AG08395 (cell line): ENCODE results near the gene RASSF8.

Source experiments
- DNase-seq: peaks from one replicate; pipeline ENCODE4 v3.0.0; 2012; ENCODE audit warnings: mixed read lengths, low spot score

Gene RASSF8

DNA sequence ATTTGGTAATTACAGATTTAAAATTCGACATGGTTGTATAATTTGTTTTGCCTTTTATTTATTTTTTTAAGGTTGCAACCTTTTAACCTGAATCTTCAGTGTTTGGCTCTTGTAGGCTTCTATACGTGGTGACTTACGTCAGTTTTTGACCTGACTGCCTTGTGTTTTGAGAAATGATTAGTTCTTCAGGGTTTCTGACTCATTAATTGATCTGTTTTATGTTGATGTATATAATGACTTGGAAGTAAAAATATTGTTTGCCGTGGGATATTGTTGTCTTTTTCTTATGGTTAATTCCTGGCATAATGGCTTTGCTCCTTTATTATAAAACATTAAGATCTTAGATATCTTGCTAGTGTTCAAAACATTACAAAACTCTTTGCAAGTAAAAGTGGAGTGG lies 2.5 kb downstream of the RASSF8 start:
- no peak for DNase-seq

DNA sequence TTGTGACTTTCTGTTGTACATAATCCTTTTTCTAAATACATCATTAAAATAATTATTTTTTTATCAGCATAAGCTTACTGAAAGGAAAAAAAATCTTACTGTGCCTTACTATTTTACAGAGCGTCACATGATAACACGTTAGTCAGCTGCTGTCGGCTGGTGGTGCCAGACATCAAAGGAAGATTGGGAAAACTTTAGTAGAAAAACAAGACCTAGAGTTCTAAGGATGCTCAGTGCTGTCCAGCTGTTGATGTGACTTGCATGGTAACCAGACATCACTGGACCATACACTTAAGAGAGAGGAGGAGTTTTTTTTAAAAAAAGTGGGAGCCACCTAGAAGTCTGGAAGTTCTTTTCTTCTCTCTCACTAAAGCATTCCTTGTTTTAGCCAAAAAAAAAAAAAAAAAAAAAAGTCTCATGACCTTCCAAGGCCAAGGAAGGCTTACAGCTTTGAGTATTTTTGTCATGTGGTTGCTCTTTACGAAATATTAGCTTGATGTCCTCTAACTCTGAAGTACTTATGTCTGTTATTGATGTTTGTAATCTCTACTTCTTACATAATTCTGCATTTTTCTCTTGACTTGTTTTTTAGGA lies 4.5 kb downstream of the RASSF8 start:
- DNase-seq, result peak; percentile 14

DNA sequence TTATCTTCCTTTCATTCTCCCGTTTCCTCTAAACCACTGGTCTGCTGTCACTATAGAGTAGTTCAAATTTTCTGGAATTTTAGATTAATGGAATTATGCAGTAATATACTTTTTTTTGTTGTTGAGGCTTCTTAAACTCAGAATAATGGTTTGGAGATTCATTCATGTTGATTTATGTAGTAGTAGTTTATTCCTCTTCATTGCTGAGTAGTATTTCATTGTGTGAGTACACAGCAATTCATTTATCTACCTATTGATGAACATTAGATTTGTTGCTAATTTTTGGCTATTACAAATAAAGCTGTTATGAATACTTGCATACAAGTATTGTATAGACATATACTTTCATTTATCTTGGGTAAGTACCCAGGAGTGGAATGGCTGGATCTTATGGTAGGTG lies 7.2 kb downstream of the RASSF8 start:
- no peak for DNase-seq

DNA sequence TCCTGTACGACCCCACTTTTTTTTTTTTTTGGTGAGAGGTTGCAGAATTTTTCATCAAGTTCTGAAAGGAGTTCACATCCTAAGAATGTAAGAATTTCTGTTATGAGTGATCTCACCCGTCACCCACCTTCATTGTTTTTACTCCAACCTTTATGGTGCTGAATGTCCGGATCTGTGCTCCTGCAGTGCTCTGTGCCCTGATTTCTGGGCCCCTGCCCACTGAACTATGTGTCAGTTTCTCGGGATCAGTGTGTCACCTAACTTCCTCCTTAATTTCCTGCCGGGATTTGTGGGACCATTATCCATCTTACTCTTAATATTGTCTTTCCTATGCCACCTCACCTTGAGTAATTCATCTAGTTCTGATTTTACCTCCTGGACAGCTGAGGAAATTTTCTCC lies 11.6 kb downstream of the RASSF8 start:
- DNase-seq, result no peak

DNA sequence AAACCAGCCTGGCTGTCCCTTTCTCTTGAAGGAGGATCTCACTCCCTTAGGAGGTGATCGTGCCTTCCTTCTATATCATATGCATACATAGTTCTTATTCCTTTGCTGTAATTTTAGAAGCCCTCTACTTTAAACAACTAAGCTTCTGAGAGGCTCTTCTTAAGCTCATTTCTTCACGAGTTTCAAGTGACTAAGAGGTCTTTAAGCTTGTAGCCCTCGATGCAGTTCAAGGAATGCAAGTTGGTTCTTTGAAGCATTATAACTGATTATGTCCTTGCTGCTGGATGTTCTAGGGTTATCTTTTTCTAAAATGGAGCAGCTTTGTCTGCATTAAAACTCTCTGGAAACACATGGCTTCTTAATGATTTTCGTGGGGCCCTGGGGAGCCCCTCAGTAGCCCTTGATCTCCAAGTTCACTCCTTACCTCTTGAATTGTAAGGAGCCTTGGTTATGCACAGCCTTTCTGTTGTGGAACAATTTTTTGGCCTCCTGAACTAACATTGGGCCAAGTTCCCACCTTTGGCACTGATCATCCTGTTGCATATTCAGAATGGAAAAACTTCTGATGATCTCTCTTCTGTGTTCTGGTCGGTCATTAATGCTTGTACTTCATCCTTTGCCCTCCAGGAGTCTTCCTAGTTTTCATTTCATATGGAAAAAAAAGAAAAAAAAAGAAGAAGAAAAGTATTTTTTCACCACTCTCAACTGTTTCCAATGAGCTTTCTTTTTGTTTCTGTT lies 12.6 kb downstream of the RASSF8 start:
- DNase-seq, result no peak

DNA sequence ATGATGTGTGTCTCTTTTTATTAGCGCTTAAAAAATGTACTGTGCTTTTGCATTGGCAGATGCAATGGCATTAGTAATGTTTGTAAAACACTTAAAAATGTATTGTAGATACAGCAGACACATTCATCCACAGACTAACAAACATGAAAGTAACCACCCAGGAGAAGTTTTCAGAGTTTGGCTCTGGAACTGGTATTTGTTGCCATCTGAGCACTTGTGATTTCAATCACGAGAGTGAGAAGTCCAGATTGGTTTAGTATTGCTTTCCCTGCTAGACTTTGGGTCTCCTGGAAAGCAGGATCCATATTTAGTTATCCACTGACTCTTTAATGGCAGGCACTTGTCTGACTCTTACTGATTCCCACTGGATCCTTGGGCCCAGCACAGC lies 13.2 kb downstream of the RASSF8 start:
- DNase-seq, result no peak

DNA sequence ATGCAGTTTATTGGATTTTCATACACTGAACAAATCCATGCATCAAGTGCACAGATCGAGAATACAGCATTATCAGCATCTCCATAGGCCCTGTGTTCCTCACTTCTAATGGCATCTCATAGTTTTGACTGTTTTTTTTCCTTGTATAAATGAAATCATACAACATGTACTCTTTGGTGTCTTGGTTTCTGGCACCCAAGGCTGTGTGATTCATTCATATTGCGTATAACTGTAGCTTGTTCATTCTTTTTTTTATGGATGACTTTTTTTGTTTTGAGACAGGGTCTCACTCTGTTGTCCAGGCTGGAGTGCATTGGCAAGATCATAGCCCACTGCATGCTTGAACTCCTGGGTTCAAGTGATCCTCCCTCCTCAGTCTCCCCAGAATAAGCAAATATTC lies 14.3 kb downstream of the RASSF8 start:
- no peak for DNase-seq

DNA sequence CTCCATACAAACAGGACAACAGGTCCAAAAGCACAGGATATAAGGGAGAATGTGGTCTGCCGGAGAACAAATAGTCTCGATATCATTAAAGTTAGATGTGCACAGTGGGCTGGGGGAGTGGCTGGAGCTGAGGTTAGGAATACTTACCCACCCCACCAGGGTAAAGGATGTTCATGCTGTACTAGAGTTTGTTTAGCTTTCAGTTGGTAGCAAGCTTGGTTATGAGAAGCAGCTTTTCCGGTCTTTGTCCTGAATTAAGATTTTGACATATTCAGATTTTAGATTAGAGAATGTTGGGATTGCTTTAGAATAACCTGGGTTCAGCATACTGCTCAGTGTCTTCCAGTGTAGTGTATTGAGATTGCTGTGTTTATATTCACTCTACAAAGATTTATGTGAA lies 16.7 kb downstream of the RASSF8 start:
- no peak for DNase-seq

DNA sequence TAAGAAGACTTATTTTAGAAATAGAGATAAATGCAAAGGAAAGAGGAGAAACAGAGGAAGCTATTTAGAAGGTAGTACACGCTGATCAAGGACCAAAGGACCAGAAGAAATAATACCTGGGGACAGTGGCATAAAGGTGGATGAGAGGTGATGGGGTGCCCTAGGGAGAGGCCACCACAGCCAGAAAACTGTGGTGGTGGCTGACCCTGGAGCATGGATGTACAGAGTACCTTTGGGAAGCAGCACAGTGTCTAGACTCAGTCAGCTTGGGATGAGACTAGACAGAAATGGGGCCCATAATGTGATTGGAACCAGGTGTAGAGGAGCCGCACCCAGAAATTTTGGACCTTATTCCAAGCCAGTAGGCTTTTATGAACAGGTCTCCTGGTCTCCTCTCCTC lies 17.2 kb downstream of the RASSF8 start:
- DNase-seq, result no peak

DNA sequence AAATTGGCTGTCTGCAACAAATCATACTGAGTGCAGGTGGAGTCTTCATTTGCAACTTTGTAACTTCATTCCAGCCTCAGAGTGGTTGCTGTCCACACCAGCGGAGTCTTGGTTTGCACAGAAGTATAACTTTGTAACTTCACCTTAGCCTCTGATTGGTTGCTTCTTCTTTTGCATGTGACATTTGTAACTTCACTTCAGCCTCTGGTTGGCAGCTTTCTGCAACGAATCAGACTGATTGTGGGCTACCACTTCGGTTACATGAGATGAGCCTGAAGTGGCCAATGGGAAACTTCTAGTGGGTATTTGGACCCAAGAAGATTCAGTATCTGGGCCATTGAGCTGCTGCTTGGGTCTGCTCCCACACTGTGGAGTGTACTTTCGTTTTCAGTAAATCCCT lies 17.8 kb downstream of the RASSF8 start:
- DNase-seq, result no peak

DNA sequence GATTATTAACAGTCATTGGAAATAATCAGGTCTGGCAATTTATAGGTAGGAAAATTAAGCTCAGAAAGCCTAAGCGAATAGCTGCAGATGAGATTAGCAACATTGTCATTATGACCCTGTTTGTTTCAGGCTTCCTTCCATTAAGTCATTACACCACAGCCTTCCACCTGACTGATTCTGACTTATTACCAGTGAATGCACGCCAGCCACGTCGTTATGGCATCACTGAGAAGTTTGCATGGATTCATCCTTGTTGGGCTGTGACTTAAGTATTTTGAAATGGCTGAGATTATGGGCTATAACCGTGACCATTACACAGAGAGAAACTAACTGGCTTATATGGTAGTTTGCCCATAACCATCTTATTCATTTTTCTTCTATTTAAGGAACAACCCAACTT lies 18.6 kb downstream of the RASSF8 start:
- DNase-seq, result peak; percentile 61

DNA sequence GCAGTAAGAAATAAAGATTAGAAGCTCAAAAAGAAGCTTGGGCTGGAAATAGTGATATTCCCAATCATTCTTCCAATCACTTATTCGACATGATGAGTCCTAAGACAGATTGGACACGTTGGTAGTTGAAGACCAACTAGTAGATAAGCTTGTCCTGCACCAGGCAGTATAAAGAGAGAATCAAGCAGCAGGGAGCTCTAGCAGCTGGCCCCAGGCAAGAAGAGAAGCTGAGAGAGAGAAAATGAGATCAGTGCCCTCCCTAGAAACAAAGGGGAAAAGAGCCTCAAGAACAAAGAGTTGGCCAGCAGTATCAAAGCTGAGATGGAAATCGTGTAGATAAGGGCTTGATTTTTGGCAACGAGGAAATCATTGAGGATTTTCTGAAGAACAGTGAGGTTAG lies 20.6 kb downstream of the RASSF8 start:
- DNase-seq, result no peak

DNA sequence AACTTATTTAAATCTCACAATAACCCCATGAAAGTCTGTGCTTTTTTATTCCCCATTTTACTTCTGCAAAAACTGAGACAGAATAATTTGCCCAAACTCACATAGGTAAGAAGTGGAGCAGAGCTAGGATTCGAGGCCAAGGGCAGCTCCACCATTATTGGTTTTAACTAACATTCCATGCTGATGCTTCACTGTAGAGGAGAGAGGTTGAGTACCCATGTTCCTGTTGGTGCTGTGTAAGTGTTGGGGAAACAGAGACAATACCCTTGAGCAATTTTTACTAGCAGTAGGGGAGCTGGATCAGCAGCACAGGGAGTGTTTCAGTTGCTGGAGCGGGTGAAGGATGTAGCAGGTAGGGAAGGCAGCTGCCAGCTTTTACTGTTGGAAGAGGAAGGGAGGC lies 21.1 kb downstream of the RASSF8 start:
- peak; percentile 46 for DNase-seq

DNA sequence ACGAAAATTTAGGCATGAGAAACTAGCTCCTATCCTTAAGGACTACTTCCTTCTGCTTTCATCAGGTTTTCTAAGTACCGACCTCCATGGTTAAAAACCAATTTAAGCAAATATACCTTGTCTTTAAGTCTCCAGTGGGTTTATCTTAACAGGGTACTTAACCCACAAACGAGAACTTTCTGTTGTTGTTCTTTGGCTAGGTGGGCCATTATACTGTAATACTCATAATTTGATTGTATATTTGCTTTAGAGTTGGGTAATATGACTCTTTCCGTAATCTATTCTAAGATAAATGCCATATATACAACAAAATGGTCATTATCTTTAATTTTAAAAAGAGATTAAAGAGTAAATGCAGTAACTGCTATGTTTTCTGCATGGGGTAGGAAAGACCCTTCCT lies 21.6 kb downstream of the RASSF8 start:
- no peak for DNase-seq

DNA sequence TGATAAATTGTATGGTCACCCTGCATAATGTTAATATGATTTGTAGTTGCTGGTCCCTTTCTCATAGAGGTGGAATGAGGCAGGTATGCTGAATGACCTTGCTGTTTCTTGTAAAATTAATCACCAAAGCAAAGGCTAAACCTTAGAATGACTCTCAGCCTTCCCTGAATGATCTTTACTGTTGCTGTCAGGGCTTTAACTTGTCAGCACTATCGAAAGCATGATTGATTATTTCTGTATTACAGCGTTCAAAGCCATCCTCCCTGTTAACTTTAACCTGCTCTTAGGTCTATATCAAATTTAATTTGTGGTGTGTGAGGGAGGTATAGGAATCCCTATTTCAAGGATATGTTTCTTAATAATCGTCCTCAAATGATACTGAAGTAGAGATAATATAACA lies 23.1 kb downstream of the RASSF8 start:
- DNase-seq, result no peak

DNA sequence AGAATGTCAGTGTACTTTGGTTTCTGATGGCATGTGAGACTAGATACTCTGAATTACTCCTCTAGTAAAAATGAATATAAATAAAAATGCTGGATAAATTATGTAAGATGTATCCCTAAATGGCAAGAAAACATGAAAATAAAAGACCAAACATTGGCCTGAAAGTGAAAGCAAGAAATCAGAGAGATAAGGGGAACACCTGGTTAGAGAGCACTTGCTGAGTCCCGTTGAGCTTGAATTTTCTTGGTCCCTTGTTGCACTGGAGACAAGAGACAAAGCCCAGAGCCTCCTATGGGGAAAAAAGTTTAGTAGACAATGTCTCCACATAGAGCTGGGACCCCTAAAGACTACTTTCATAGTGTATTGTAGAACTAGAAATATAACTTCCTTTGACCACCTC lies 23.9 kb downstream of the RASSF8 start:
- no peak for DNase-seq

DNA sequence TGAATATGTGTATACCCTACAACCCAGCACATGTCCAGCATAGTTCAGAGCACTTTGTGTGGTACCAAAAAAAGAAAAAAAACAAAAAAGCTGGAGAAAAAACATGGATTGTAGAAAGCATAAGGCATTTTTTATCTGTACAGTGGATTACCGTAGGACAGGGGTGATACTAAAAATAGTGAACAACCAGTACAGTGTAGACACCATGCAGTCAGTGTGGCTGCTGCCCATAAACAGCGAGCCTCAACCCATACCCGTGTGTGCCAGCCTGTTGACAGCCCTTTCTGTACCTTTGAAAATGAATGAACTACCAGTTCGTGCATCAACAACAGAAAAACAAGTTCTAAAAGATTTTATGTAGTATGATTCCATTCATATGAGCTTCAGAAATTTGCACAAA lies 25.1 kb downstream of the RASSF8 start:
- no peak for DNase-seq

DNA sequence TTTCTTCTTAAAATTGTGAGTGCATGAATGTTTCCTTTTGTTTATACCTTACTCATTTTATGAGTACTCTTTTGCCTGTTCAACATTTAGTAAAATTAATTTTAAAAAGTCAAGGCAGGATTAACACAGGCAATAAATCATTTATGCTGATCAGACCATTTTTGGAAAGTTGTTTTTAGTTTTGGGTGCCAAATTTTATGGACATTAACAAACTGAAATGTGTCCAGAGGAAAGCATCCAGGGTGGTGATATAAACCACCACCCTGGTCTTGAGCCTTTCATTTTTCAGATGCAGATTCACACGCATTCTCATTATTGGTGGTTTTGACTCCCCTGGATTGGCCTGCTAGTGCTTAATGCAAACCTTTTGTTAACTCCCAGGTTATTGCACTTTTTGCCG lies 26.3 kb downstream of the RASSF8 start:
- DNase-seq, result no peak

DNA sequence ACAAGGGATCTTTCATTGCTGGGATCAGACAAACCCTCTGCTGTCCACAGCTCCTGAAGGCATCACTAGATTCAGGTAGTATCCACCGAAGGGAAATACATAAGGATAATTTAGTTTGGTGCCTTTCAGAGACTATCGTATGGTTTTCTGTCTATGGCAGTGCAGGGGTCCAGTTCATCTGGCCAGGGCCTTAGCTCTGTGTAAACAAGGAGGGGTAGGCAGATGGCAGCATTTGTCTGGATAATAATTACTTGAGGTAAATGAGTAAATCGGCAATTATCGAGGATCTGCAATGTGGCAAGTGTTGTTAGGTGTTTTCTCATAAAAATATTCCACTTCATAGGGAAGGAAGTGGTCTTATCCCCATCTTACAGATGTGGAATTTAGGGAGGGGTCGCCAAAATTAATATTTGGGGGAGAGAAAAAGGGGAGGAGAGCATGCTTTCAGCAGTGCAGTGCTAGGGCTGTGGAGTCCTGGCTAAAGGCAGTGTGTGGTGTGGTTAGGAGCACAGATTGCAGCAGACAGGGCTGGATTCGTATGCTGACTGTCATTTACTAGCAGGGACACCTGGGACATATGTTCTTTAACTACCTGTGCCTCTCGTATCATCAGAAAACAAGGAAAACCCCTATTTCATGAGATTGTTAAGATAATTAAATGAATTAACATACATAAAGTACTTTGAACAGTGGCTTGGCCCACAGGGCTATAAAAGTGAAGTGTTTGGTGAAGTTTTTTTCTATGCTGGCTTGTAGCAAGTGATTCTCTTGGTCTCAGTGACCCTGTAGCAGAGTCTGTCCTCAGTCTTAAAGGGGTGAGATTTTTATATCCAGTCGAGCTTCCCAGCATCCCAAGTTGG lies 27.1 kb downstream of the RASSF8 start:
- no peak for DNase-seq

DNA sequence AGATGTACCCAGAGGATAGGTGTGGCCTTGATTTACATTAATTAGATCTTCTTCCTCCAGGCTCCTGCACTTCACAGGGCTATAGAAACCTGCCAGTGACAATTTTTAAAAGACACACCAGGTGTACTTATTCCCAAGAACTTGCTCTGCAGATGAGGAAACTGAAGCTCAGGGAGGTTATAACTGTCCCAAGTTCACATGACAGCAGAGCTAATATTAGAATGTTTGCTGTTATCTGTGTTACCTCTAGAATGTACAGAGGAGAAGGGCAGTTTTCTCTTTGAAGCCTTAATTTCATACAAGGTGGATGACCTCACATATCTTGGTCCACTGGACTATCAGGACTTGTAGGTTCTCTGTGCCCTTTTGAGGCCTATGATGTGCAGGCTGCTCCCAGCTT lies 27.7 kb downstream of the RASSF8 start:
- DNase-seq, result no peak

DNA sequence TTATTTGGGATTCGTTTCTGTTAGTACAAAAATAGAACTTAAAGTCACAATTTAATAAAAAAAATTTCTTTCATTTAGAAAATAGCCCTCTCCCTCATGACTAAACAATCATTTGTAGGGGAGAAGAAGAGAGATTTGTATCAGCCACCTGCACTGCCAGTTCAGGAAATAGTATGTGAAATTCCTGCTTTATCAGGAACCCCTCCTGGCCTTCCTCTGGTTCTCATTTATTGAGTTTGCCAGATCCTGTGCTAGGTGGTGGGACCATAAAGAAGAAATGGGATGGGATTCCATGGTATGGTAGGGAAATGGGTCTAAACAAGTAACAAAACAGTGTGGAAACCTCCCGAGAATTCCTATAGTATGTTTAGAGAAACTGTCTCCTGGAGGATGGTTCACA lies 30.0 kb downstream of the RASSF8 start:
- no peak for DNase-seq

DNA sequence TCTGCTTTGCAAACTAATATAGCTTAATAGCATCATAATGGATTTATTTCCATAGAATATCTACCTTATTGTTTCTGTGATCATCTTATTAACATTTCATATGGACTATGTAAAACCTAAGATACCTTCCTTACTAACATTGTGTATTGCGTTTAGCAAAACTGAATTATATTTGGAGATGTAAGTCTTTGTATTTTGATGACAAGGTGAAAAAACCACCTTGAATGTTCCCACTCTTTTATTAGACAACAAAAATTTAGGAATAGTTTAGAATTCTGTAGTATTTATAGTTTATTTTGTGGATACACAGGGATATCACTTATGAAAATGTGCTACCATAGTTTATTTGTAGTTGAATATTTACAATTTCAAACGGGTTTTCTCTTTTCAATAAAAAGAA lies 32.0 kb downstream of the RASSF8 start:
- no peak for DNase-seq

DNA sequence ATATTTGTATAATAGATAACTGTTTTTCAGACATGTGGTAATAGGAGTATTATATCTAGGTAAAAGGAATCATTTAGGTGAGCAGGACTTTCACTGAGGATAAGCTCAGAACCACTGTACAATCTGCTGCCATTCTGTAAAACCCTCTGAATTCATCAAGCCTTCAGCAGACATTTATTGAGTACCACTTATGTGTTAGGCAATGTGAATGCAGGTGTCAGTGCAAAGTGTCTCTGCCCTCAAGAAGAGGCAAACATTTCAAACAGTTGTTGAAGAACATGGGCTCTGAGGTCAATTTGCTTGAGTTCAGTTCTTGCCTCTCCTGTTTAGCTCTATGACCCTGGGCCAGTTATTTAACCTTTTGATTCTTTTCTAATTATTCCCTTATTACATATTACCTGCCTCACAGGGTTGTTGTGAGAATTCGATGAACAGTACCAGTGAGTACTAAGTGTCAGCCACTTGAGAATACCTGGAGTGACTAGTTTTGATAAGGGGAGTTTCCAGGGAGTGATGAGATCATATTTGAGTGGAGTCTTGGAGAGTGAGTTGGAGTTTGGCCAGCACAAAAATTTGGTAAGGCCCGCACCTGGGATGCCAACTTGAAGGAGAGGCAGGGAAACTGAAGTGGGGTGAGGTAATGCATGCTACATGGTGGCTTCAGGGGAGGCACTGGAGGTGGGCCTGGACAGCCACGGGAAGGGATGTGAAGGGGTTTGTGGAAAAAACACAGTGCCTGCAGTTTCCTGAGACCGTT lies 33.7 kb downstream of the RASSF8 start:
- no peak for DNase-seq
